Endothelial cell of umbilical vein (primary cell): ENCODE results near the gene NUP58. TPM values are rescaled to one million over a fixed set of nuclear protein-coding genes. Genes with fewer than 3 reads are reported as not detected.
"Not testable (repeated sequence)": the region's sequence is repeated elsewhere in the genome, so short reads cannot be mapped to it uniquely, and the experiment has no call there.

ENCODE experiments used
- BruUV-seq: library from RNA; stranded (reverse); fragments of 400-500 nt; replicated peaks from 2 replicates; lab custom pipeline; 2021; lab: Mats Ljungman, UMichigan
- CTCF ChIA-PET: fragments of 300-600, 350-600 bp; sonication (Branson Sonifier 250); formaldehyde crosslinking; loops from one replicate; lab custom pipeline; 2021; ENCODE audit warnings: antibody characterized with exemption, inconsistent platforms; lab: Charles Lee
- POLR2A ChIA-PET: fragments of 300-600, 350-600 bp; sonication (Branson Sonifier 250); formaldehyde crosslinking; loops from one replicate; lab custom pipeline; 2021; ENCODE audit warnings: antibody characterized with exemption, inconsistent platforms; lab: Charles Lee
- DNase-seq: peaks from one replicate; pipeline ENCODE4 v3.0.0-alpha.2; 2011; ENCODE audit warnings: low read depth, low spot score
- FAIRE-seq: peaks from 2 replicates; lab custom pipeline; 2011; peaks lifted over from hg19 to GRCh38; lab: Jason Lieb, UNC
- H2AFZ ChIP-seq: 2 replicates; pipeline ENCODE4 v1.6.0; 2012; ENCODE audit warnings: low read depth, low read length, control low read depth, inconsistent platforms
- H3K27ac ChIP-seq: 2 replicates; pipeline ENCODE4 v1.5.1; 2011; ENCODE audit warnings: low read depth, mild to moderate bottlenecking, control low read depth, low read length, moderate library complexity; ENCODE audit not compliant: insufficient read depth
- H3K27me3 ChIP-seq, 2 experiments: 2 replicates each; pipeline versions ENCODE4 v1.6.0 to v1.6.1; 2011; ENCODE audit warnings: low read length in 2 of 2, mixed read lengths in 1 of 2; ENCODE audit not compliant: control insufficient read depth in 2 of 2, insufficient read depth in 2 of 2
- H3K36me3 ChIP-seq, 2 experiments: 2 replicates in 1 of 2; 3 replicates in 1 of 2; pipeline ENCODE4 v1.5.1; 2011; ENCODE audit warnings: low read length in 2 of 2, mild to moderate bottlenecking in 1 of 2, moderate library complexity in 1 of 2; ENCODE audit not compliant: control insufficient read depth in 2 of 2, insufficient read depth in 2 of 2; ENCODE audit errors: extremely low read depth in 1 of 2
- H3K4me1 ChIP-seq: 3 replicates; pipeline ENCODE4 v1.5.1; 2011; ENCODE audit warnings: mild to moderate bottlenecking, low read length; ENCODE audit not compliant: control insufficient read depth, insufficient read depth; ENCODE audit errors: extremely low read depth
- H3K4me2 ChIP-seq: 2 replicates; pipeline ENCODE4 v1.6.1; 2011; ENCODE audit warnings: low read length, control low read depth, mixed read lengths; ENCODE audit not compliant: insufficient read depth
- H3K4me3 ChIP-seq, 3 experiments: fragments of 200-600 bp in 1 of 3; sonication (generic), shearing (Covaris generic) in 1 of 3; replicated peaks in 1 of 3; 2 replicates each; pipeline ENCODE4 v1.5.1; 2011 to 2016; ENCODE audit warnings: control low read depth in 3 of 3, low read length in 3 of 3, mild to moderate bottlenecking in 2 of 3, inconsistent platforms in 1 of 3, low read depth in 1 of 3, moderate library complexity in 1 of 3; ENCODE audit not compliant: insufficient read depth in 1 of 3
- H3K79me2 ChIP-seq: 2 replicates; pipeline ENCODE4 v1.6.0; 2012; ENCODE audit warnings: low read length, inconsistent platforms; ENCODE audit not compliant: control insufficient read depth, insufficient read depth
- H3K9ac ChIP-seq: replicated peaks from 2 replicates; pipeline ENCODE3; 2011; ENCODE audit warnings: low read length, control low read depth; ENCODE audit not compliant: insufficient read depth; ENCODE audit errors: extremely low read depth
- H3K9me1 ChIP-seq: replicated peaks from 3 replicates; pipeline ENCODE4 v1.6.0; 2011; ENCODE audit warnings: mild to moderate bottlenecking, low read length; ENCODE audit not compliant: control insufficient read depth, insufficient read depth; ENCODE audit errors: extremely low read depth
- H3K9me3 ChIP-seq: replicated peaks from 2 replicates; pipeline ENCODE4 v1.5.1; 2012; ENCODE audit warnings: low read length, inconsistent platforms; ENCODE audit not compliant: control insufficient read depth, insufficient read depth
- H4K20me1 ChIP-seq: replicated peaks from 2 replicates; pipeline ENCODE3; 2011; ENCODE audit warnings: mild to moderate bottlenecking, low read length; ENCODE audit not compliant: control insufficient read depth, insufficient read depth; ENCODE audit errors: extremely low read depth
- GATA2 ChIP-seq: IDR thresholded peaks from 2 replicates; pipeline ENCODE4 v1.7.0; 2011; ENCODE audit warnings: low read depth, mild to moderate bottlenecking, moderate library complexity, mixed read lengths, low read length; ENCODE audit not compliant: insufficient read length, insufficient read depth
- MAX ChIP-seq: IDR thresholded peaks from 2 replicates; pipeline ENCODE4 v1.6.1; 2011; ENCODE audit not compliant: insufficient read depth, insufficient read length
- POLR2A ChIP-seq: IDR thresholded peaks from 2 replicates; pipeline ENCODE4 v1.6.1; 2012; ENCODE audit warnings: low read depth, mild to moderate bottlenecking, control low read depth, low read length
- dilution Hi-C: fragments of 300-500 bp; cut with MboI; formaldehyde crosslinking; loops from one replicate; pipeline ENCODE4 v1.15.0; 2019; ENCODE audit warnings: low sequenced_read_pairs; ENCODE audit not compliant: extremely low pct_ligation_motif_present
- intact Hi-C: fragments of 100-400 bp; cut with micrococcal nuclease; formaldehyde crosslinking; loops from one replicate; pipeline ENCODE4 v1.10.0; 2022
- polyA plus RNA-seq, 4 experiments: library from polyadenylated mRNA; depleted of rRNA in 3 of 4; stranded (reverse) in 3 of 4; unstranded in 1 of 4; fragments of >200 nt; gene quantifications; 2 replicates each; pipeline versions ENCODE4 v1.2.1 to v1.2.3, GENCODE V29; 2011 to 2012; ENCODE audit warnings: missing spikeins in 1 of 4
- total RNA-seq: library from RNA; stranded (reverse); gene quantifications from 2 replicates; pipeline ENCODE4 v1.2.3, GENCODE V29; 2021
- TF ChIP-seq, protein P1 (sequence below), 2 donors: IDR thresholded peaks; 1 replicate in 1 of 2; 2 replicates in 1 of 2; pipeline ENCODE4 v1.5.1; 2011; ENCODE audit warnings: low read length in 2 of 2, mild to moderate bottlenecking in 2 of 2, moderate library complexity in 2 of 2, control low read depth in 1 of 2, inconsistent platforms in 1 of 2, low read depth in 1 of 2; ENCODE audit not compliant: insufficient read depth in 1 of 2; ENCODE audit errors: extremely low read depth in 1 of 2

NUP58 gene
- total and polyA plus RNA-seq, 2 donors (not counting 3 experiments of a cell fraction or from before 2014, with no cell fraction given): 28.5 to 49.6 TPM

- TF ChIP-seq MAX (no peak), GATA2 (no peak), POLR2A (no peak)
- TF ChIP-seq, protein P1, sequence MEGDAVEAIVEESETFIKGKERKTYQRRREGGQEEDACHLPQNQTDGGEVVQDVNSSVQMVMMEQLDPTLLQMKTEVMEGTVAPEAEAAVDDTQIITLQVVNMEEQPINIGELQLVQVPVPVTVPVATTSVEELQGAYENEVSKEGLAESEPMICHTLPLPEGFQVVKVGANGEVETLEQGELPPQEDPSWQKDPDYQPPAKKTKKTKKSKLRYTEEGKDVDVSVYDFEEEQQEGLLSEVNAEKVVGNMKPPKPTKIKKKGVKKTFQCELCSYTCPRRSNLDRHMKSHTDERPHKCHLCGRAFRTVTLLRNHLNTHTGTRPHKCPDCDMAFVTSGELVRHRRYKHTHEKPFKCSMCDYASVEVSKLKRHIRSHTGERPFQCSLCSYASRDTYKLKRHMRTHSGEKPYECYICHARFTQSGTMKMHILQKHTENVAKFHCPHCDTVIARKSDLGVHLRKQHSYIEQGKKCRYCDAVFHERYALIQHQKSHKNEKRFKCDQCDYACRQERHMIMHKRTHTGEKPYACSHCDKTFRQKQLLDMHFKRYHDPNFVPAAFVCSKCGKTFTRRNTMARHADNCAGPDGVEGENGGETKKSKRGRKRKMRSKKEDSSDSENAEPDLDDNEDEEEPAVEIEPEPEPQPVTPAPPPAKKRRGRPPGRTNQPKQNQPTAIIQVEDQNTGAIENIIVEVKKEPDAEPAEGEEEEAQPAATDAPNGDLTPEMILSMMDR (IDR thresholded peaks at IDR 0.05; ENCODE audit: extremely low read depth in 1 of 2, insufficient read depth in 1 of 2, low read depth in 1 of 2, low read length in 2 of 2): no peak
- H4K20me1 ChIP-seq: no peaks in the 10 kb centered on the region
- H3K36me3 ChIP-seq: no peaks in the 10 kb centered on the region
- H3K4me1 ChIP-seq: no peaks in the 10 kb centered on the region
- H2AFZ ChIP-seq: no peak overlapping the region
- no TSS peak for BruUV-seq
- no peak for DNase-seq
- no peak overlapping the region for H3K27ac ChIP-seq
- intact Hi-C loops (no loop called here), dilution Hi-C loops (no loop called here)
- no peaks in the 10 kb centered on the region for H3K9me1 ChIP-seq
- no peaks in the 10 kb centered on the region for H3K9me3 ChIP-seq
- CTCF ChIA-PET: interaction anchor here (1.0 to 1.3 kb wide), 2 partner anchors 21 to 22 kb away, joined by 4 read pairs; no protein-coding TSS in a partner anchor
- no peaks in the 10 kb centered on the region for H3K79me2 ChIP-seq
- H3K27me3 ChIP-seq: peaks cover 5 to 10% of the 10 kb centered on the region in 2 experiments
- H3K4me2 ChIP-seq: no peak overlapping the region
- FAIRE-seq: no peak
- no peak overlapping the region for H3K9ac ChIP-seq
- POLR2A ChIA-PET: no interaction called here
- no peak overlapping the region for H3K4me3 ChIP-seq
Measured at GRCh38 chr13:25354377-25354776, 53.0 kb downstream of the NUP58 start.

DNA sequence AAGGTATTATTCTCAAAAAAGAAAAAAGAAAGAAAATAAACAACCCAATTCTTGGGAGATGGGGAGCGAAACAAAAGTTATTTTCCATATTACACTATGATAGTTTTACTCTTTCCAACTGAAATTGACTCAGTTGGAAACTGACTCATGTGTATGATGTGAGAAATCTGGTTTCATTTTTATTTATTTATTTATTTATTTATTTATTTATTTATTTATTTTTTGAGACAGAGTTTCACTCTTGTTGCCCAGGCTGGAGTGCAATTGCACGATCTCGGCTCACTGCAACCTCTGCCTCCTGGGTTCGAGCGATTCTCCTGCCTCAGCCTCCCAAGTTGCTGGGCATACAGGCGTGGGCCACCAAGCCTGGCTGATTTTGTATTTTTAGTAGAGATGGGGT lies 59.0 kb downstream of the NUP58 start:
- dilution Hi-C loops, H3K27me3 ChIP-seq, H3K27ac ChIP-seq, FAIRE-seq, H3K9me1 ChIP-seq, H4K20me1 ChIP-seq, DNase-seq, H3K4me1 ChIP-seq, POLR2A ChIA-PET, H3K9ac ChIP-seq, H3K9me3 ChIP-seq, BruUV-seq, intact Hi-C loops, H3K4me3 ChIP-seq, H3K4me2 ChIP-seq, H3K79me2 ChIP-seq, H2AFZ ChIP-seq, H3K36me3 ChIP-seq: not testable (repeated sequence)
- CTCF ChIA-PET: interaction anchor here (1.6 kb wide), 1 partner anchor 15 kb away, joined by 5 read pairs; no protein-coding TSS in a partner anchor
